NCI-H2081 treated with DMSO at 0.1 percent for 48 hours (cell line): ENCODE data around the gene ANAPC4.

Source experiments
- DNase-seq: peaks from one replicate; lab custom pipeline; 2025; lab: John Stamatoyannopoulos, UW

ANAPC4 gene

DNA sequence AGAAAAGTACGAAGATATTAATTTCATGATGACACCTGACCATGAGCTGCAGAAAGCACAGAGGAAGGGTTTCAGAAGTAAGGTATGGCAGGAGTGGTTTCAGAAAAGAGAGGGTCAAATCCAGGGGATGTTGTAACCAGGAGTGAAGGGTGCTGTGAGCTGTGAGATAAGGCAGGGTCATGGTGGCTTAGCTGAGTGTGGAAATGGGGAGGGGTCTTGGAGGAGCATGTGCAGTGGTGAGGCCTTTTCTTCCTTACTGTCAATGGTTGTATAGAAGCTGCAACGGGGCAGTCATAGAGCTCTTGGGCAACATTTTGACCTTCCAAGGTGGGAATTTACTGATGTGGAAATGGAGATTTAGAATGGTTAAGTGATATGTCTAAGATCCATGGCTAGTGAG is 2.5 kb downstream of the ANAPC4 start:
- DNase-seq, result no peak

GRCh38 chr4:25383647-25384046 is 6.6 kb downstream of the ANAPC4 start:
- no peak for DNase-seq

- DNase-seq, result no peak
Measured at GRCh38 chr4:25386926-25387325, 9.9 kb downstream of the ANAPC4 start.

- DNase-seq, result no peak
Measured at GRCh38 chr4:25397305-25397704, 20.2 kb downstream of the ANAPC4 start.

- no peak for DNase-seq
Measured at GRCh38 chr4:25399510-25399909, 22.4 kb downstream of the ANAPC4 start.

- DNase-seq, result no peak
Measured at GRCh38 chr4:25401066-25401465, 24.0 kb downstream of the ANAPC4 start.

DNA sequence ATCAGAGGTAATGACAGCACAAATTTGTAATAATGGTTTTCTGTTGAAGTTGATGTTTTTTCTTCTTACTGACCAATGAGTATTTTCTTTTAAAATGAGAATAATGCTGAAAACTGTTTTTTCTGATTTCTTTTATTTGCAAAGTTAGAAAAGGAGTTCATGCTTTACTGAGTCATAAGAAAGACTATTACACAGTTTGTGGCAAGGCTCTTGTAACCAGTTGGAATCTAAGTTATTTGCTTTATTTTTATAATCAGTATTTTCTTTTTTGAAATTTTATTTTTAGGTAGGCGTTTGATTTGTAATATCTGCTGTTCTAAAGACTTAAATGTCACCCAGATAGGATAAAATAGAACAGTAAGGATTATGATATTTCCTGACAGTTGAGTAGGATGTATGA is 25.5 kb downstream of the ANAPC4 start:
- DNase-seq, result no peak

DNA sequence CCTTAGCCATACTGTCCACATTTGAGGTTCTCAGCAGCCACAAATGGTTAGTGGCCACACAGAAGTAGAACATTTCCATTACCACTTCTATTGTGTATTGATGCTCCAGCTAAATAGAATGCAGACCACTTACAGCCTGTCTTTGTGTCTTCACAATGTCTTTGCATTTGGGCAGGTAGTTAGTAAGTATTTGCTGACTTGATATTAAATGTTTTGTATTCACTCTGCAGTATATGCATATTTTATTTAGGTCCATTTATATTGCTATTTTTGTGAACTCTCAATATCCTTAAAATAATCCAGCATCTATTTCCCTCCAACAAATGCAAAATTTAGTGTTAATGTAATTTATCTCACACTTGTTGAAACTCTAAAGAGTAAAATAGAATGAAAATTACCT is 26.6 kb downstream of the ANAPC4 start:
- no peak for DNase-seq

DNA sequence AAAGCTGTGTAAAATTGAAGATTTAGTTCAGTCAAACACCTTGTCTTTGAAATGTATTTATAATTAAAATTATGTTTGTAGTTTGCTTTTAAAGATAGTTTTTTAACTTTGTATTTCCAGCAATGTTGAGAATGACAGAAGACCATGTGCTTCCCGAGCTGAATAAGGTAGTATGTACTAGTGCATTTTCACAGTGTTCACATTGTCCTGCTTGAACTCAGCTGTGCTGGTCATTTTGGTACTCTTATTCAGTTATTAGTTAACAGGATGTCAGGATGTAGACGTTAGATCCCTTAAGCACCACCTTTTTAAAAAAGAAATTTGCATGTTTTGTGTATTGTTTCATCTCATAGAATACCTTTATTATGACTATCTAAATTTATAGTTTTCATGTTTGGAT is 28.4 kb downstream of the ANAPC4 start:
- no peak for DNase-seq

DNA sequence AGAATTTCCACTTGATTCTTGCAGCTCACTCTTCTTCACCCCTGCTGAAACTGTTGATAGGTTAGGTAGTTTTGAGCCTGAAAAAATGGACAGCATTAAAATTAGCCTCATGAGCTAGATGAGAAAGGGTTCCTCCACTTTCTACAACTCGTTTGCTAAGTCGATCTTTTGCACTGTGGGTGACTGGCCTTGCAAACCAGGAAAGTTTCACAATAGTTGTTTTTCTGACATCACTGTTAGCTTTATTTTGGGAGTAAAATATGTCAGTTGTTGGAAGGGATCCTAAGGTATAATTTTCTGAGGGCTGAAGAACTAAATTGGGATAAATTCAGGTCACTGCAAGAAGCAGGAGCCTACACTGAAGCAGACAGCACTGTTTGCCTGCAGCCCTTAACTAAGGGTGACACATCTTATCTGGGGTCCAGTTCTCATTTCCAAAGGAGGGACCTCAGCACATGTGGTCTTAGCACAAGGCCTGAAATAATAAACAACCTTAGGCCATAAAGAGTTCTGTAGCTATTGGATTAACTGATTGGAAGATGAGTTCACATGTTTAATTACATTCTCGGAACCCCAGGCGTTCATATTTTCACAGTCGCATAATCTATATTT is 29.1 kb downstream of the ANAPC4 start:
- DNase-seq, result no peak

DNA sequence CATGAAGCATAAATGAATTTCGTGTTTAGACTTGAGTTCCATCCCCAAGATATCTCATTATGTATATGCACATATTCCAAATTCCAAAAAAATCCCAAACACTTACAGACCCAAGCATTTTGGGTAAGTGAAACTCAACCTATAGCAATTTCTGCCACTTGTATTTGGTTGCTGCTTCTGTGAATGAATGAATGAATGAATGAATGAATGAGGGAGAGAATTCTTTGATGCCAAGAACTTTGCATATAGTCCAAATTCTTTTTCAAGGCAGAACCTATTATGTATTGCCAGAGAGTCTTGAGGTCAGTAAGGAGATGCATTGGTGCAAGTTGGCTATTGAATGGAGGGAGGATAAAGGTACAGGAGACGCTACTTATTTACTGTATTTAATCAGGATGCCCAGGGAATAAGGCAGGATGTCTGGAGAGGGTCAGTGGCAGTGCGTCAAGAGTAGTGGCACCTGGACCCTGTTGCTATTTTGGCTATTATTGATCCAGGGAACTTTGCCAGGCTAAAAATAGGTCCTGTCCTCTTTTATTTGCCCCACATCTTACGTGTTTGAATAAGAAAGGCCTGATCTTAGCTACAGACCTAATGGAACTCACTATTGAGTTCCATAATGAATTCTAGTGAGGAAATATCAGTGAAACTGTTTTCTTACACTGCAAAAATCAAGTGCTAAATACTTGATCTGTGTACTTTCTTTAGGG is 33.9 kb downstream of the ANAPC4 start:
- no peak for DNase-seq

GRCh38 chr4:25413261-25413660 is 36.2 kb downstream of the ANAPC4 start:
- DNase-seq, result no peak

GRCh38 chr4:25417014-25417413 is 40.0 kb downstream of the ANAPC4 start:
- no peak for DNase-seq

DNA sequence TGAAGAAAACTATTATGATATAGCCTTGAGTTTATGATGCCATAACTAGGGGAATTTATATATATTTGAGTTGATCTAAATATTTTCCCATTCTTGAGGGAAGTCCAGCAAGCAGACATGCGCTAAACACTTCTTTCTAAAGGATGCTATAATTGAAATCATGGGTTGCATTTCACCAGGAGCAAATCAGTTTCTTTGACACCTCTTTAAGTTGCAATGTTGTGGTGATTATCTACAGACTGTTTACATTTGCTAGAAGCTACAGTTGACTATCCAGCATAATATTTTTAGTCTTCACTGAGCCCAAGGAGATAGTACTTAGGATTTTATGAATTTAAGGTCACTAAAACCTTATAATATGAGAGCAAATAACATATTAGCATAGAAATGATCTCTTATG is 43.9 kb downstream of the ANAPC4 start:
- DNase-seq, result no peak

DNA sequence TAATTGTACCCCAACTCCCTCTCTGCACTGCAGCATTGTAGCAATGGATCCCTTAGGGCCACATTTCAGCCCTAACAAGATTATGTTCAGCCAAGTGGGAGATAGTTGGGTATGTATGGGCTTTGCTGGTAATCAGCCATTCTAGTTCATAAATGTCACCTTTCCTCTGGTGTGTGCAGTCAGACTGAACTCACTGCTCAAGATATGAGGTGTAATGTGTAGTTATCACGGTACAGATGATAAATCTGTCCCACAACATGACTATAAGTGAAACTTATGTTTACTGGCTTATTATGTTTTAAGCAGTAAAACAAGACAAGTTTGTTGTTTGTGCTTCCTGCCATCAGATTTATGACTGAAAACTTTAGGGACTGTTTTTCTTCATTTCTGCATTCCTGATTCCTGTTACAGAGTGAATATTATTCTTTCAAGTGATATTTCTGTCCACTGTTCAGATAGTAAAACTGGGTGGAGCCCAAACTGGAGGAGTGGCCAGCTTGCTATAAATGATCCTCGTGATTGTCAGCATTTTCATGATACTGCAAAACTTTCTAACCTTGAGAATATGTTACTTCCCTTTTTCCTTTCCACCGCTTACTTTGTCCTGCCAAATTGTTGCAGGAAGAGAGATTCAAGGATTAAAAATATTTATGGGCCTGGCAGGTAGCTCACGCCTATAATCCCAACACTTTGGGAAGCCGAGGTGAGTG is 44.9 kb downstream of the ANAPC4 start:
- no peak for DNase-seq

DNA sequence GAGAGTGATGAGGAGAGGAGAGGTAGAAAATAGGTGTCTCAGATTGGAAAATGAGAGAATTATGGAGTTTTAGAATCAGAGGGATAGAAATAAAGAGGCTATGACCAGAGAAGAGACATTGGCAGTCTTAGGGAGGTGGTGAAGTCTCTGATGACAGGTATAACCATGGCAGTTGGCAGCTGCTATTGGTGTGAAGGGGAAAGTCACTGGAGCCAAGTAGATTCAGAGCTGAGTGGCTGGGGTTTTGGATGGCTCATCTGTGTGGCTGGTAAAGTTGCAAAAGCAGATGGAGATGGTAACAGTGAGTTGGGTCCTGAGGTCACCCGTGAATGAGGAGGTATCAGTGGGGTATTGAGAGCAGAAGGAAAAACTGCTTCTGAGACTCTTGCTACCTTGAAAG is 46.5 kb downstream of the ANAPC4 start:
- no peak for DNase-seq

DNA sequence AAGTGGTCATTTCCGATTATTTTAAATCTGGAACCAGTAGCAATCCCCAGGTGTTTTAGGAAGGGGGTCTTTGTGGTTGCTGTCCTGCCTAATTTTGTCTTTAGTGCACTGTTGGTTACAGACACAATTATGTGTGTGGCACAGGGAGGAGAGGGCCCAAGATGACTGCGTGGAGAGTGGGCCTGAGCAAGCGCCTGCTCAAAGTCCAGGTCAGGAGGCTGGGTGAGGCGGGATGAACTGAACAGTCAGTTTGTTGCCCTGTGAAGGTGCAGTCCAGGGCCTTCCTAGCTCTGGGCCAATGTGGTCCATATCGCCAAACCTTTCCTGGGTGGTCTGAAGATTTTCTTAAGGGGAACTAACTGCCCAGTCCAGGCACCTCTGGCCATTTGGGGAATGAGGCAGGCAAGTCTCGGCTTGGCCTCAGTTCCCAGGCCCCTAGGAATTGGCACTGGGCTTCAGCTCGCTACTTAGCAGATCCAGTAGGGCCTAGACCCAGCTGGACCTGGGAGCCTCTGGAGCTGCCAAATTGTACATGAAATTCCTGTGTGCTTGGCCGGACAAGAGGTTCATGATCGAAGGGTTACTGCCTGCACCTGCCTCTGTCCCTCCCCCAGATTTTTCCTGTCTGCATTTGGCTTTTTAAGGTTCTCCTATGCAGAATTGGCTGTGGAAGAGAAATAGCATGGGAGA is 47.6 kb downstream of the ANAPC4 start:
- no peak for DNase-seq

DNA sequence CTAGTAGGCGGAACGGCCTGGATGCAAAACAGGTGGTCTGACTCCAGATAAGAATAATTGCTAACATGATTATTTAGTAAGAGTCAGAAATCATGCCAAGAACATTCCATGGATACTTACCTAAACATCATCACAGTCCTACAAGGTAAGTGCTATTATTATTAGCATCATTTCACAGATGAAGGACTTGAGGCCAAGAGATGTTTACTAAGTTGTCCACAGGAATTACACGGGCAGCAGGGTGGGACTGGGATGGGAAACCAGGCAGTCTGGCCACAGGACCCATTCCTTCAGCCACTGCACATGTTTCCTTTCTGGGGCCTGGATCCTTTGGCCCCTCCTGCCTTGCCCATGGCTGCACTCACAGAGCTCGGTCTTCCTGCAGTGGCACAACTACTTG is 48.3 kb downstream of the ANAPC4 start:
- DNase-seq, result no peak

DNA sequence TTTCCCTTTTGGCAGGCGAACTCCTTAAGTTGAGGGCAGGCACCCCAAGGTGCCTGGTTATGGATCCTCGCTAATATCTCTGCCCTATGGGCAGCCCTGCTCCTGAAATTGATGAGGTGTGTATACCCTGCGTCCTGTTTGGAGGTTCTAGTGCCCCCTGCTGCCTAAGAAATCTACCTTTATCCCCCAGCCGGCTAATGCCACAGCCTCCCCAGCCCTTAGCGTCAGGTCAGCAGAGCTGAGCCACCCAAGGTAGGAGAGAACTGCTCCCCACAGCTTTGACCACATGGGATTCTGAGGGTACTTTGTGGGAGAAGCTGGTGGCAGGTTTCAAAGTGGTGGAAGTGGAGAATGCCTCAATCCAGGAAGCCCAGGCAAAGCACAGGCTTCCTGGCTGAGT is 50.8 kb downstream of the ANAPC4 start:
- no peak for DNase-seq

DNA sequence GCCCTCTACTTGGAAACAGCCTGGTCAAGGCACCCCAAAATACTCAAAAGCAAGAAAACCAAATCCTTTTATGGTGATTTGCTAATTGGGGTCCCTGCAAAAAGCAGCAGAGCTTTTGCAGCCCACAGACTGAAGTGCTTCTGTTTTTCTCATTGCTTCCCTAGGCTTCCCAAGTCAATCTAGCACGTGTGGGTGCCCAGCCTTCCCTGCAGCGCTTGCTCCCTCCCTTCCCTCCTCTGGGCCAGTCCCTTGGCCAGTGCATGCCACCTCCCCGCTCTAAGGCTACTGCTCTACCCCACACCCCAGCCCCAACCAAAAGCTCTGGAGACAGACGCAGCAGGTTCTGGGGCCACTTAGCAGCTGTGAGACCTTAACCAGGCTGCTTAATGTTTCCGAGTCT is 53.6 kb downstream of the ANAPC4 start:
- no peak for DNase-seq

DNA sequence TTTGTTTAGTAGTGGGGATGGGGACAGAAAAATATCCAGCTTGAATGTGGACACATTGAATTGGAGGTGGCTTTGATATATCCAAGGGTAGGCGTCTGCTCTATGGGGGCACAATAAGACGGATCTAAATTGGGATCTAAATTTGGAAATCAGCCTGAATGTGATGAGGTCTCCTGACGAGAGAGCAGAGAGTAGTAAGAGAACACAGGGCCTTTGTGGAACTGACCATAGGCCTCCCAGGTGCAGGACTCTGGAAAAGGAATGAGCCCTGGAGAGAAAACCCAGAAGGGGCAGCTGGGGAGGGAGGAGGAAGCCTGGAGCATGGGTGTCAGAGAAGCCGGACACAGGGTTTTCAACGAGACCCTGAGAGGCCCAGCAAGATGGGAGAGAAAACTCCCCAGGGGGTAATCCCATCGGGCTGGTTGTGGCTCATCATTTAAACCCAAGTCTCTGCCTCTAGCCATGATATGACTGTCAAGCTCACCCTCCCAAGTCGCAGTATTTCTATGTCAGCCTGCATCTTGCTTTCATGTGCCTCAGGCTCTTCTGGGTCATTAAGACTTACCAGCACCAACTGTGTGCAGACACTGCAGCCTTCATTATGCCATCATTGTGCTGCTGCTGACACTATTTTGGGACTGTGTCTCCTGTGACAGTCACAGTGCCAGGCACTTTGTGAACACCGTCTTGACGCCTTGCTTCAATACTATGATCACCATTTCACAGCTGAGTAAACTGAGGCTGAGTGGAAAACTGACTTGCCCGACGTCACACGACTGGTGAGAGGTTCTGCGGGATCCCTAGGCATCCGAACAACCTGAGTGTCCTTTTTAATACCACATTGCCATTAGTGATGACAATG is 57.1 kb downstream of the ANAPC4 start:
- no peak for DNase-seq

GRCh38 chr4:25437926-25438325 is 60.9 kb downstream of the ANAPC4 start:
- peak; percentile 91 for DNase-seq
